Suppressor macrophage treated with lipopolysaccharide for 4 hours (primary cell): ENCODE measurements around the gene ELAC1.

Source experiments
- DNase-seq: peaks from one replicate; pipeline ENCODE4 v3.0.0-alpha.2; 2020

The ELAC1 gene

GRCh38 chr18:51021226-51021965 is 53.6 kb downstream of the ELAC1 start:
- DNase-seq: no peak

GRCh38 chr18:51025512-51025911 is 57.7 kb downstream of the ELAC1 start:
- no peak for DNase-seq

GRCh38 chr18:51028201-51028805 is 60.5 kb downstream of the ELAC1 start:
- DNase-seq: peak; percentile 48

- no peak for DNase-seq
Observed at GRCh38 chr18:51029378-51029693, 61.5 kb downstream of the ELAC1 start.

- DNase-seq: peak; percentile 99
Observed at GRCh38 chr18:51029694-51030536, 62.1 kb downstream of the ELAC1 start, which contains the start of gene SMAD4. Gene SMAD4 (plus strand): TSS chr18:51030213. CDS start chr18:51047047, 16,834 bp downstream.

- peak; percentile 70 for DNase-seq
Observed at GRCh38 chr18:51030537-51031258, 62.9 kb downstream of the ELAC1 start.

GRCh38 chr18:51032193-51032592 is 64.4 kb downstream of the ELAC1 start:
- no peak for DNase-seq

- no peak for DNase-seq
Observed at GRCh38 chr18:51037230-51037629, 69.4 kb downstream of the ELAC1 start.
